Spleen (tissue), 11 donors: Measurements from ENCODE around the gene EVA1C. TPM values are rescaled to one million over a fixed set of nuclear protein-coding genes. Genes with fewer than 3 reads are reported as not detected.

Source experiments
- DNase-seq: peaks from one replicate; pipeline ENCODE4 v3.0.0-alpha.2; 2020
- H3K27ac ChIP-seq, 8 donors: fragments of 200-600 bp; sonication (generic) in 7 of 8; 1 replicate in 4 of 8; 2 replicates in 4 of 8; pipeline versions ENCODE4 v1.5.0 to v1.8.0; 2016 to 2021; ENCODE audit warnings: inconsistent platforms in 4 of 8, mild to moderate bottlenecking in 4 of 8, moderate library complexity in 1 of 8
- H3K27me3 ChIP-seq, 7 donors: fragments of 200-600 bp; sonication (generic) in 6 of 7; replicated peaks in 1 of 7; 1 replicate in 4 of 7; 2 replicates in 3 of 7; pipeline versions ENCODE4 v1.5.0 to v1.8.0; 2016 to 2021; ENCODE audit warnings: inconsistent platforms in 3 of 7, mild to moderate bottlenecking in 1 of 7
- H3K36me3 ChIP-seq, 6 donors: fragments of 200-600 bp; sonication (generic) in 5 of 6; 1 replicate in 4 of 6; 2 replicates in 2 of 6; pipeline versions ENCODE4 v1.5.0 to v1.8.0; 2016 to 2021; ENCODE audit warnings: inconsistent platforms in 2 of 6
- H3K4me1 ChIP-seq, 6 donors: fragments of 200-600 bp; sonication (generic) in 5 of 6; 1 replicate in 3 of 6; 2 replicates in 3 of 6; pipeline versions ENCODE4 v1.5.0 to v1.8.0; 2016 to 2021; ENCODE audit warnings: inconsistent platforms in 3 of 6
- H3K4me3 ChIP-seq, 8 donors: fragments of 200-600 bp; sonication (generic) in 7 of 8; 1 replicate in 4 of 8; 2 replicates in 4 of 8; pipeline versions ENCODE4 v1.5.0 to v1.8.0; 2016 to 2021; ENCODE audit warnings: inconsistent platforms in 4 of 8, mild to moderate bottlenecking in 4 of 8, moderate library complexity in 2 of 8
- H3K9me3 ChIP-seq, 8 donors: fragments of 200-600 bp; sonication (generic) in 7 of 8; 1 replicate in 4 of 8; 2 replicates in 4 of 8; pipeline versions ENCODE4 v1.5.0 to v1.8.0; 2016 to 2021; ENCODE audit warnings: inconsistent platforms in 4 of 8
- POLR2A ChIP-seq, 3 donors: fragments of 450-650 bp; IDR thresholded peaks; one replicate each; pipeline ENCODE4 v1.5.1; 2017; ENCODE audit warnings: antibody characterized with exemption in 3 of 3, mild to moderate bottlenecking in 1 of 3
- POLR2AphosphoS5 ChIP-seq, 3 donors: sonication (generic); formaldehyde crosslinking; IDR thresholded peaks; one replicate each; pipeline ENCODE4 v1.5.1; 2017; ENCODE audit warnings: antibody characterized with exemption in 3 of 3
- WGBS, 5 donors: extraction: QIAGEN DNeasy Blood & Tissue Kit in 3 of 5; methylation state at CpG; one replicate each; pipeline versions ENCODE4 v1.1.5 to v1.1.7; 2013 to 2018; 5-methylcytosine and 5-hydroxymethylcytosine counted together
- intact Hi-C: fragments of 100-400 bp; cut with DNase I; formaldehyde crosslinking; loops from one replicate; pipeline ENCODE4 v1.15.0; 2023; ENCODE audit warnings: low total_unique reads
- polyA plus RNA-seq, 3 donors: library from polyadenylated mRNA; stranded (reverse); fragments of 200-250 nt; gene quantifications; one replicate each; pipeline ENCODE4 v1.2.1, GENCODE V29; 2013
- total RNA-seq, 7 donors: library from RNA; depleted of rRNA in 3 of 7; stranded (reverse); fragments of >200 nt in 3 of 7; fragmentation: NEBNext Ultra II Directional in 4 of 7; extraction: Animal tissue kit (Norgen Biotek cat#: 25700) in 4 of 7; gene quantifications; one replicate each; pipeline versions ENCODE4 v1.1.0 to v1.2.1, GENCODE V29; 2016 to 2021
- TF ChIP-seq, protein P1 (sequence below), 11 experiments: fragments of 200-600 bp in 7 of 11; fragments of 450-650 bp in 4 of 11; sonication (generic) in 4 of 11; IDR thresholded peaks in 8 of 11; conservative IDR thresholded peaks in 3 of 11; 1 replicate in 7 of 11; 2 replicates in 4 of 11; pipeline versions ENCODE4 v1.4.0 to v1.8.0; 2016 to 2021; ENCODE audit warnings: antibody characterized with exemption in 11 of 11, inconsistent platforms in 4 of 11, mild to moderate bottlenecking in 1 of 11
- donor health status: healthy with polysubstance abuse.
- donor health status: DM: no; HTN: no; CAD: no; lungs with moderate emphysema.
- donor health status: DM: no; HTN: no; CAD: no.
- donor health status: Bipolar disorder and iron deficiency.
- donor health status: healthy.
- donor health status: DM: no; HTN: no; CAD: no.
- donor health status: DM: yes; HTN: yes; CAD: no.

EVA1C gene
- total and polyA plus RNA-seq, 10 donors, result 11.9 to 39.4 (median 25.4) TPM

- intact Hi-C loops, result no loop called here
- H3K27ac ChIP-seq, result peak overlapping the region in 3 of 8 donors; percentile 4 to 40 (median 16)
- H3K27me3 ChIP-seq, result no peaks in the 10 kb centered on the region
- 65 to 78% (median 69%) methylated on average over 12 of the region's 12 CpGs for WGBS, 5 donors
- H3K4me3 ChIP-seq, result no peak overlapping the region
- TF ChIP-seq POLR2AphosphoS5 (IDR thresholded peaks at IDR 0.05) (peak in 2 of 3 donors; percentile 24 to 43), POLR2A (IDR thresholded peaks at IDR 0.05) (no peak)
- peaks cover 0 to 25% (median 18%) of the 10 kb centered on the region in 6 donors for H3K4me1 ChIP-seq
- DNase-seq, result no peak
- peaks cover 0 to 14% (median 0%) of the 10 kb centered on the region in 8 donors for H3K9me3 ChIP-seq
- peaks cover 0 to 18% (median 0%) of the 10 kb centered on the region in 6 donors for H3K36me3 ChIP-seq
Observed at GRCh38 chr21:32514275-32515055, 102.0 kb downstream of the EVA1C start.

DNA sequence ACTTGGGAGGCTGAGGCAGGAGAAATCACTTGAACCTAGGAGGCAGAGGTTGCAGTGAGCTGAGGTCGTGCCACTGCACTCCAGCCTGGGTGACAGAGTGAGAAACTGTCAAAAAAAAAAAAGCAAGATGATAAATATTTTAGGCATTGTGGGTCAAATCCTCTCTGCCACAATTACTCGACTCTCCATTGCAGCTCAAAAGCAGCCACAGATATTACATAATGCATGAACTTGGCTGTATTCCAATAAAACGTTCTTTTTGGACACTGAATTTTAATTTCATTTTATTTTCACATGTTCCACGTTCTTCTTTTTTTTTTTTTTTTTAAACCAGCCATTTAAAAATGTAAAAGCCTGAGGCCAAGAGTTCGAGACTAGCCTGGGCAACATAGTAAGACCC, 103.4 kb downstream of the EVA1C start:
- Histone ChIP-seq H3K27ac (no peak overlapping the region), H3K9me3 (peaks cover 0 to 14% (median 0%) of the 10 kb centered on the region in 8 donors), H3K27me3 (no peaks in the 10 kb centered on the region), H3K4me1 (peaks cover 0 to 39% (median 22%) of the 10 kb centered on the region in 6 donors), H3K36me3 (peaks cover 0 to 18% (median 0%) of the 10 kb centered on the region in 6 donors), H3K4me3 (no peak overlapping the region)
- intact Hi-C loops, result no loop called here
- WGBS, 5 donors, result 24 to 39% (median 26%) methylated on average over 5 of the region's 5 CpGs
- TF ChIP-seq, protein P1, sequence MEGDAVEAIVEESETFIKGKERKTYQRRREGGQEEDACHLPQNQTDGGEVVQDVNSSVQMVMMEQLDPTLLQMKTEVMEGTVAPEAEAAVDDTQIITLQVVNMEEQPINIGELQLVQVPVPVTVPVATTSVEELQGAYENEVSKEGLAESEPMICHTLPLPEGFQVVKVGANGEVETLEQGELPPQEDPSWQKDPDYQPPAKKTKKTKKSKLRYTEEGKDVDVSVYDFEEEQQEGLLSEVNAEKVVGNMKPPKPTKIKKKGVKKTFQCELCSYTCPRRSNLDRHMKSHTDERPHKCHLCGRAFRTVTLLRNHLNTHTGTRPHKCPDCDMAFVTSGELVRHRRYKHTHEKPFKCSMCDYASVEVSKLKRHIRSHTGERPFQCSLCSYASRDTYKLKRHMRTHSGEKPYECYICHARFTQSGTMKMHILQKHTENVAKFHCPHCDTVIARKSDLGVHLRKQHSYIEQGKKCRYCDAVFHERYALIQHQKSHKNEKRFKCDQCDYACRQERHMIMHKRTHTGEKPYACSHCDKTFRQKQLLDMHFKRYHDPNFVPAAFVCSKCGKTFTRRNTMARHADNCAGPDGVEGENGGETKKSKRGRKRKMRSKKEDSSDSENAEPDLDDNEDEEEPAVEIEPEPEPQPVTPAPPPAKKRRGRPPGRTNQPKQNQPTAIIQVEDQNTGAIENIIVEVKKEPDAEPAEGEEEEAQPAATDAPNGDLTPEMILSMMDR (IDR thresholded peaks at IDR 0.05 in 8 of 11, conservative IDR thresholded peaks at IDR 0.05 in 3 of 11), result no peak
- TF ChIP-seq POLR2A (IDR thresholded peaks at IDR 0.05), result no peak
- TF ChIP-seq POLR2AphosphoS5 (IDR thresholded peaks at IDR 0.05), result no peak
- DNase-seq, result no peak

- H3K36me3 ChIP-seq, result peaks cover 0 to 13% (median 0%) of the 10 kb centered on the region in 6 donors
- 48 to 63% (median 59%) methylated on average over 10 of the region's 10 CpGs for WGBS, 5 donors
- intact Hi-C loops, result no loop called here
- TF ChIP-seq POLR2AphosphoS5 (IDR thresholded peaks at IDR 0.05) (peak in 1 of 3 donors; percentile 26), POLR2A (IDR thresholded peaks at IDR 0.05) (no peak)
- TF ChIP-seq, protein P1 (IDR thresholded peaks at IDR 0.05 in 8 of 11, conservative IDR thresholded peaks at IDR 0.05 in 3 of 11), result no peak
- no peaks in the 10 kb centered on the region for H3K27me3 ChIP-seq
- no peak overlapping the region for H3K4me3 ChIP-seq
- peaks cover 0 to 14% (median 0%) of the 10 kb centered on the region in 8 donors for H3K9me3 ChIP-seq
- no peak for DNase-seq
- peak overlapping the region in 2 of 8 donors; percentile 21 to 24 for H3K27ac ChIP-seq
- peaks cover 5 to 51% (median 30%) of the 10 kb centered on the region in 6 donors for H3K4me1 ChIP-seq
Observed at GRCh38 chr21:32516756-32517649, 104.5 kb downstream of the EVA1C start.

DNA sequence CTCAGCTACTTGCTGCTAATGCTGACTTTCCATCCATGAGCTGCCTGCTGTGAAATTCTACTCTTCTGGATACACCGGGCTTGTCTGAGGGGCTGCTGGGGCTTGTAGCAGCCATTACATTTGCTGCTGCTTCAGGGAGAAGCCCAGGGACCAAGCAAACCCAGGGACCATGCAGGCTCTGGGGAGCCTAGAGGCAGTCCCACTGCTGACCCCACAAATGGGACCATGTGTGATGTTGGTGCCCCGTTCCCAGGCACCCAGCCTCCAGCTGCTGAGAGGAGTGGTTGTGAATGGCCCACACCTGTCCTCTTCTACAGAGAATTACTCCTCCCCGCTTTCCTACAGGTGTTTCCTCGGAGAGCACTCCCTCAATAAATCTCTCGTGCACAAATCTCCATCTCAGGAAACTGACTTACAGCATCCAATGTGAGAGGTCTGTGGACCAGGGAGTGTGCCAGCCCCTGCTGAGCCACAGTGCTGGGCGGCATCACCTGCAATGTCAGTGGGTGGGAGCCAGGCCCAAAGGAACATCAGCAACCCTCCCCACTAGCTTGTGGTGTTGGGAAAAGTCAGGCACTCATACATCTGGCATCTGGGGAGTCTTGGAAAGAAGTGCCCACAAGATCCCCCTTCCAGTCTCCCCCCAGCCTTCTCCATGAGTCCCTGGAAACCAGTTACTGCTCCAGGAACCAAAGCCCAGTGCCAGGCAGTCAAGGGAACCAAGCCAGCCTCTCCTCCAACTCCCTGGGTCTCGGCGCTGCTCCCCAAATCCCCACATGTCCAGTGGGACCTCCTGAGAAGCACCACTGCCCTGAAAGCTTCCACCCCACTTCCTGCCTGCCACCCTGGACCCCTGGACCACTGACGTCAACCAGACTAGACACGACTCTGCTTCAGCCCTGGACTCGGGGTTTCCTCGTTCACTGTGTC, 107.7 kb downstream of the EVA1C start:
- TF ChIP-seq, protein P1 (IDR thresholded peaks at IDR 0.05 in 8 of 11, conservative IDR thresholded peaks at IDR 0.05 in 3 of 11), result no peak
- TF ChIP-seq POLR2A (IDR thresholded peaks at IDR 0.05) (no peak), POLR2AphosphoS5 (IDR thresholded peaks at IDR 0.05) (no peak)
- H3K36me3 ChIP-seq, result peaks cover 0 to under 1% (median 0%) of the 10 kb centered on the region in 6 donors
- H3K27me3 ChIP-seq, result no peaks in the 10 kb centered on the region
- H3K9me3 ChIP-seq, result peaks cover 0 to 14% (median 0%) of the 10 kb centered on the region in 8 donors
- no peak overlapping the region for H3K4me3 ChIP-seq
- peak overlapping the region; percentile 63 to 81 (median 74) for H3K27ac ChIP-seq
- WGBS, 5 donors, result 80 to 84% (median 81%) methylated on average over 10 to 12 of the region's 12 CpGs
- H3K4me1 ChIP-seq, result peaks cover 12 to 72% (median 39%) of the 10 kb centered on the region in 6 donors
- intact Hi-C loops, result no loop called here
- DNase-seq, result no peak
